Right lobe of liver (tissue), 4 donors: ENCODE data around the gene MPP7.

ENCODE experiments used
- POLR2A ChIP-seq: fragments of 450-650 bp; IDR thresholded peaks from one replicate; pipeline ENCODE4 v1.6.1; 2017; ENCODE audit warnings: antibody characterized with exemption, mild to moderate bottlenecking
- TF ChIP-seq, protein P1 (sequence below), 4 donors: fragments of 200-600 bp in 3 of 4; fragments of 450-650 bp in 1 of 4; IDR thresholded peaks; one replicate each; pipeline versions ENCODE4 v1.5.1 to v1.8.0; 2016 to 2022; ENCODE audit warnings: antibody characterized with exemption in 4 of 4, mild to moderate bottlenecking in 2 of 4
- donor health status: DM: no; HTN: no; CAD: no.
- donor health status: DM: no; HTN: no; CAD: no.
- donor health status: DM: no; HTN: yes; CAD: no.

- TF ChIP-seq, protein P1, sequence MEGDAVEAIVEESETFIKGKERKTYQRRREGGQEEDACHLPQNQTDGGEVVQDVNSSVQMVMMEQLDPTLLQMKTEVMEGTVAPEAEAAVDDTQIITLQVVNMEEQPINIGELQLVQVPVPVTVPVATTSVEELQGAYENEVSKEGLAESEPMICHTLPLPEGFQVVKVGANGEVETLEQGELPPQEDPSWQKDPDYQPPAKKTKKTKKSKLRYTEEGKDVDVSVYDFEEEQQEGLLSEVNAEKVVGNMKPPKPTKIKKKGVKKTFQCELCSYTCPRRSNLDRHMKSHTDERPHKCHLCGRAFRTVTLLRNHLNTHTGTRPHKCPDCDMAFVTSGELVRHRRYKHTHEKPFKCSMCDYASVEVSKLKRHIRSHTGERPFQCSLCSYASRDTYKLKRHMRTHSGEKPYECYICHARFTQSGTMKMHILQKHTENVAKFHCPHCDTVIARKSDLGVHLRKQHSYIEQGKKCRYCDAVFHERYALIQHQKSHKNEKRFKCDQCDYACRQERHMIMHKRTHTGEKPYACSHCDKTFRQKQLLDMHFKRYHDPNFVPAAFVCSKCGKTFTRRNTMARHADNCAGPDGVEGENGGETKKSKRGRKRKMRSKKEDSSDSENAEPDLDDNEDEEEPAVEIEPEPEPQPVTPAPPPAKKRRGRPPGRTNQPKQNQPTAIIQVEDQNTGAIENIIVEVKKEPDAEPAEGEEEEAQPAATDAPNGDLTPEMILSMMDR (IDR thresholded peaks at IDR 0.05): no peak
- no peak for TF ChIP-seq POLR2A
Observed at GRCh38 chr10:28284126-28284525, 18.7 kb downstream of the MPP7 start.
